NCI-H2029 (cell line): ENCODE results near the gene HIPK1.
"Not testable (repeated sequence)": the region's sequence is repeated elsewhere in the genome, so short reads cannot be mapped to it uniquely, and the experiment has no call there.

Experiments used
- DNase-seq: peaks from one replicate; lab custom pipeline; 2025; lab: John Stamatoyannopoulos, UW

The HIPK1 gene

DNA sequence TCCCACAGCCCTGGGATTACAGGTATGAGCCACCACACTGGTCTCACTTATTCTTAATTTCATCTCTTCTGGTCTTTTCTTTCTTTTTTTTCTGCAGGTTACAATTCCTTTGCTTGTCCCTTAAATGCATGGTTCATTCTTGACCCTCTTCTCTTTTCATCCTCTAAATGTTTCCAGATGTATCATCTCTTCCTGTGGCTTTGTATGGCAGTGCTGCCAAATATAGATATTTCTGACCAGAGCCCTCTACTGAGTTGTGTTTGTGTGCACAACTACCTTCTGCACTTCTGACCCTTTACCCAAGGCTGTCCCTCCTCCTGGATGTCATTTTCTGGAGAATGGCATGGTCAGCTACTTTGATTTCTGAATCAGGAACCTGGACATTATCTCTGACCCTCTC lies 82.7 kb downstream of the HIPK1 start:
- no peak for DNase-seq

DNA sequence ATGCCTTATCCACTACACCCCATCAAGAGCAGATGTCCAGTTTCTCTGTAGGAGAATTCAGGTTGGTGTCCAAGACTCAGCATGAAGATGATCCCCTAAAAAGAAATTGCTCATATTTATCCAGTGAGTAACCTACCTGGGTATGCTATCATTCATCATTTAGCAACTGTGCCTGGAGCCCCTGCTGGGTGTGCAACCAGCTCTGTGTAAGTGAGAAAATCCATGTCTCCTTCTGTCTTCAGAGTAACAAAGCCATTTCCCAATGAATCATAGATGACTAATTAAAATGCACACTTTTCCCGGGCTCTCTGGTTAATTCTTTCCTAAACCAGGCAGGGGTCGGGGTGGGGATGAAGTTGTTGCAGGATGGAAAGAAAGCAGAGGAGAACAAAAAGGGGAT lies 86.0 kb downstream of the HIPK1 start:
- no peak for DNase-seq

DNA sequence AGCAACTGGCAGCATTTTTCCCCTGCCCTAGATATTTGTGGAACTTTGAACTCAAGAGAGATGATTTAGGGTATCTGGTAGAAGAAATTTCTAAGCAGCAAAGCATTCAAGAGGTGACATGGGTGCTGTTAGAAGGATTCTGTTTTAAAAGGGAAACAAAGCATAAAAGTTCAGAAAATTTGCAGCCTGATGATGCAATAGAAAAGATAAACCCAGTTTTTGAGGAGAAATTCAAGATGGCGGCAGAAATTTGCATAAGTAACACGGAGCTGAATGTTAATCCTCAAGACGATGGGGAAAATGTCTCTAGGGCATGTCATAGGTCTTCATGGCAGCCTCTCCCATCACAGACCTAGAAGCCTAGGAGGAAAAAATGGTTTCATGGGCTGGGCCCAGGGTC lies 90.6 kb downstream of the HIPK1 start:
- DNase-seq, result not testable (repeated sequence)

DNA sequence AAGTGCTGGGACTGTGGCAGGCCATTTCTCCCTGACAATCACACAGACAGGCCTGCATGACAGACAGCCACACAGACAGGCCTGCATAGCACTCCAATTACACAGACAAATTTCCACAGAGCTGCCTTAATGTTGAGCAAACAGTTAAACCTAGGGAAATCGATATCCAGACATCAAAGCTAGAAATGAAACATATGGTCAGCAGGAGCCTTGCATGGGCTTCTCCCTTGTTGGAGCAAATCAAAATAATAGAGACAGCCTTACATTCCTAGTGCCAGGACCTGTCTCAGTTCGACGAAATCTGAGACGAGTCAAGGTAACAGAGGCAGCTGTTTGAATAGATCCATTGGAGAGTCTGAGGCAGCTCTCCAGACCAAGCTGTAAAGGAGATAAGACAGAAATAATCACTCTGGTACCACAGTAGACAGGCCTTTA lies 92.6 kb downstream of the HIPK1 start:
- DNase-seq, result no peak

DNA sequence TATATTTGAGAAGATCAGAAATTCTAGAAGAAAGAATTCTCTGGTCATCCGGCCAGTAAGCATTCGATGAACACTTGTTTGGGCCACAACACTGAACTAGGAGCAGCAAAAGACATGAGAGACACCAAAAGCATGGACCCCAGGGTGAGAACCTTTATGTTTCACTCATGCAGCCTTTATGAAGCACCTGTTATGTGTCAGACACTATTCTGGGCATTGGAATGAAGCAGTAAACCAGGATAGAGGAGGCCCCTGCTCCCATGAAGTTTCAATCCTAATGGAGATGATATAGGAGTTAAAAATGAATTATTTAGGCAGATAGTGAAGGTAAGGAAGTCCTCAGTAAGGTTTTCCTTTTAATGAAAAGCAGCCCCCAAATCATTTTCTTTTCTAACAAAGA lies 93.8 kb downstream of the HIPK1 start:
- DNase-seq, result no peak

DNA sequence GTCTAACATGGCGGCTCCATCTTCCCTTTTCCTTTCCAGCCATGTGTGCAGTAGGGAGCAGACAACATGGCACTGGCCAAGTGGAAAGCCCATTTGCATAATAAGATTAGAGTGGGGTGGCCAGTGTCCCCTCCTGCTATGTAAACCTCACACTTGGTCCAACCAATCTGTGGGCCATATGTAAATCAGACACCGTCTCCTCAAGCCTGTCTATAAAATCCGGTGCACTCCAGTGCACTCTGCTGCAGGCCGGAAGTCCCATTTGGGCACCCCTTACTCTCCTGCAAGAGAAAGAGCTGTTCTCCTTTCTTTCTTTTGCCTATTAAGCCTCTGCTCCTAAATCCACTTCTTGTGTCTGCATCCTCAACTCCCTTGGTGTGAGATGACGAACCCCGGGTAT lies 94.3 kb downstream of the HIPK1 start:
- no peak for DNase-seq

DNA sequence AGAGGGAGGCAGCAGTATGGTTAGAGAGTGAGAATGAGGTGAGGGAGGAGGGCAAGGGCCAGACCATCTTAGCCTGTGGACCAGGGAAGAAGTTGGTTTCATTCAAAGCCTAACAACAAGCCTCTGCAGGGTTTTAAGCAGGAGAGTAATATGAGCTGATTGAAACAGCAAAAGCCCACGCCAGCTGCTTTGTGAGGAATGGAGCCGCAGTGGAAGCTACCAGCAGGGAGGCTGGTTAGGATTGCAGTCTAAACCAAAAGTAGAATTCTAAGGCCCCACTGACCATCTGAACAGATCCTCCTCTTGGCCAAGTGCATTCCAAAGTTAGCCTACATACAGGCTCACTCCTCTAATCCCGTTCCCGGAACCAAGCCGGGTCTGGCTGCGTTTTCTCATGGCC lies 94.9 kb downstream of the HIPK1 start:
- no peak for DNase-seq

DNA sequence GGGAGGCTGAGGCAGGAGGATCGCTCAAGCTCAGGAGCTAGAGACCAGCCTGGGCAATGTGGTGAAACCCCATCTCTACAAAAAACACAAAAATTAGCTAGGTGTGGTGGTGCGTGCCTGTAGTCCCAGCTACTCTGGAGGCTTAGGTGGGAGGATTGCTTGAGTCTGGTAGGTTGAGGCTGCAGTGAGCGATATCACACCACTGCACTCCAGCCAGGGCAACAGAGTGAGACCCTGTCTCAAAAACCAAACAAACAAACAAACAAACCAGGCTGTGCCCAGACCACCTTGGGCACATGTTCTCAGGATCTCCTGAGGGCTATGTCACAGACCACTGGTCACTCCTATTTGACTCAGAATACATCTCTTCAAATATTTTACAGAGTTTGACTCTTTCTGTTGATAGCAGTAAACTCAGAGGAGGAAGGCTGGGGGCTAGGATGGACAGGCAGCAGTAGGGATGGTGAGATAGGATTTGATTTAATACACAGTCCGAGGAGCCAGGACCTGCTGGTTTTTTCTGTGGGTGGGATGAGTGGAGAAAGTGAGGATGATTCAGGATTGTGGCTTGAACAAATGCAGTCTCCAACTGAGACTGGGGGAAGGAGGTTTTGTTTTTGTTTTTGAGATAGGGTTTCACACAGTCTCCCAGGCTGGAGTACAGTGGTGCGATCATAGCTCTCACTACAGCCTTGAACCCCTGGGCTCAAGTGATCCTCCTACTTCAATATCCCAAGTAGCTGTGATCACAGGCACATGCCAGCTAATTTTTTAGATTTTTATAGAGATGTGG lies 96.7 kb downstream of the HIPK1 start:
- DNase-seq, result no peak

DNA sequence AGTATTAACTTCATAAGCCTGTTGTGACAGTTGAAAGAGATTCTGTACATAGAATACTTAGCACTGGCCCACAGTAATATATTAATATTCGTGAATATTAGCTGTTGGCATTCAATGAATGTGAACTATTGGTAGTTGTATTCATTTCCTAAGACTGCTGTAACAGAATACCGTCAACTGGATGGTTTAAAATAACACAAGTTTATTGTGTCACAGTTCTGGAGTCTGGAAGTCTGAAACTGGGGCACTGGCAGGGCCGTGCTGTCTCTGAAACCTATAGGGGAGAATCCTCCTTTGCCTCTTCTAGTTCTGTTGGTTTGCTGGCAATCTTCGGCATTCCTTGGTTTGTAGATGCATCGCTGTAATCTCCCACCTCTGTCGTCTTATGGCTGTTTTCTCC lies 97.7 kb downstream of the HIPK1 start:
- DNase-seq, result no peak
